Anterior cingulate cortex (tissue), 58 donors: ENCODE data around the gene NELFA.

ENCODE experiments used
- DNase-seq, 58 donors: peaks; one replicate each; lab custom pipeline; 2025; lab: John Stamatoyannopoulos, UW

The NELFA gene

DNA sequence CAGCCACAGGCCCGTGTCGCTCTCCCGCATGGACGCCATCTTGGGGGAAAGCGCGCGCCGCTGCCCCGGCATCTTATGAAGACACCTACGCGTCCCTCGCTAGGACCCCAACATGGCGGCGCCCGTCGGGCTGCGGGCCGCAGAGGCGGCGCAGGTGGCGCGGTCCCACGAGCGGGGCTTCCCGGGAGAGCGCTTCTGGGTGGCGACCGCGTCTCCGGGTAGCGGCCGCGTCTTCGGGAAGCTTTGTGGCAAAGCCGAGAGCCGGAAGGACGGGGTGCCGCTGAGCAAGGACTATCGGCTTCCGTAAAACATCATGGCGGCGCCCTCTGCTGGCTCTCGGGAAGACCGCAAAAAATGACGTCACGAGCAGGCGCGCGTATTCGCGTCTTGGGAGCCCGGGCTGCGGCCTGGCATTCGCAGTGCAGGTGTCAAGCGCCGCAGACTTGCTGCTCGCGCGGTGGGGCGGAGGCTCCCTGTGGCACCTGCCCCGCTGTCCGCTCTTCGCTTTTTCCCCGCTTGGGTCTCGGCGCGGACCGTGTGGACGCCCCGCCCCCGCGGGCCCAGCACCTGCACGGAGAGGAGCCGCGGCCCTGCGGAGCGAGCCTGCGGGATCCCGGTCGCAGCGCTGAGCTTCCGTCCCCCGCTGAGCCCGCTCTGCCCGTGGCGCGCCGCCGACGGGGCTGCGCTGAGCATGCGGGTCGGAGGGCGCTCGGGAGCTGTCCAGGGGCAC is at the start of gene NELFA:
Gene NELFA (minus strand): TSS at position 54 of the 730 bp plus-strand sequence. CDS start 15 bp downstream, at position 39.
- DNase-seq, result peak; percentile 65 to 99 (median 93)

DNA sequence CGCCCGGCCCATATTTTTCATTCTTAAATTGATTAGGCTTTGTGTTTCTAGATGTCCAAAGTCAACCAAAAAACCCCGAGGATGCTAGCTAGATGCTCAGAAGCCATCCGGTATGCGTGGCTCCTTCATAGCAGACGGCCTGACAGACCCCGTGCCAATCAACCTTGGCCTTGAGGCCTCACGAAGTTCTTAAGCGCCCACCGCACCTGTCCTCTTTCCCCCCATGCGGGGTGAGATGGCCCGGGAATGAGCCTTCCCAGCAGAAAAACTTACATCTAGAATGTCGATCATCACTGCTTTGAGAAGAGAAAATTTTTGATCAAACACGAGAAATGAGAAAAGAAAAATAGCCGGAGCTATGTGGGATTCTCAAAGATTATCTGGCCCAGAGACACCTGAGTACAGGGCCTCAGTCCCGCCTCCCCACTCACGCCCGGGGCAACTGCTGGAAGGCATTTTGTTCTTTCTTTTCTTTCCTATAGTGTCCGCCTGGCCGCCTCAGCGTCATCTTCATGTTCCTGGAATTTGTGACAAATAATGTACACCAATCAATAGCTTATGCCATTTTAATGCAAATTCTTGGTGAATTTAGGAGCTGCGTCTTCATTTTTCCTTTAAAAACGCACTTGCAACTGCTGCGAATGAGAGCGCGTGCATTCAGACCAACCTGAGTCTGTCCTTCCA is 48.8 kb upstream of the NELFA start:
- DNase-seq, result no peak

DNA sequence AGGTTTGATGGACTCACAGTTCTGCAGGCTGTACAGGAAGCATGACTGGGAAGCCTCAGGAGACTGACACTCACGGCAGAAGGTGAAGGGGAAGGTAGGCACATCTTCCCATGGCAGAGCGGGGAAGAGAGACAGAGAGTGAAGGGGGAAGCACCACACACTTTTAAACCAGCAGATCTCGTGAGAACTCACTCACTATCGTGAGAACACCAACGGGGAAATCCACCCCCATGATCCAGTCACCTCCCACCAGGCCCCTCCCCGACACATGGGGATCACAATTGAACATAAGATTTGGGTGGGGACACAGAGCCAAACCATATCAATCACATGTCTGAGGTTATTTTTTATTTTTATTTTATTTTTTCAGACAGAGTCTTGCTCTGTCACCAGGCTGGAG is 45.4 kb upstream of the NELFA start:
- no peak for DNase-seq

DNA sequence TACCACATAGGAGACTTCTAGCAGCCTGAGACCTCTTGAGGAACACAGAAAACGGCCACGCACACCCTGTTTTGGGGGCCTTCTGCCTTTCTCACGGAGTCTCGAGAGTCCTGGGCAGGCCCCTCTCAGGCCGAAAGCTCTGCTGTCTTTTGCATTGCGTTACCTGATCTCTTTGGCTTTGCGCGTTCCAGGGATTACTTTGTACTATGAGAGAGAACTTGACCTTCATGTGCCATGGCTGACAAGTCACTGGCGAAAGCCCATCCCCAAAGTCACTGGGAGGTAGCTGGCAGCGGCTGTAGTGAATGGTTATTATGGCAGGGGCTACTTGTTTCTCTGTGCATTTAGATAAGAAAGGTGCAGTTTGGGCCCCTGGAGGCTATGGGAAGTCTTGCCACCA is 42.3 kb upstream of the NELFA start:
- DNase-seq, result no peak

DNA sequence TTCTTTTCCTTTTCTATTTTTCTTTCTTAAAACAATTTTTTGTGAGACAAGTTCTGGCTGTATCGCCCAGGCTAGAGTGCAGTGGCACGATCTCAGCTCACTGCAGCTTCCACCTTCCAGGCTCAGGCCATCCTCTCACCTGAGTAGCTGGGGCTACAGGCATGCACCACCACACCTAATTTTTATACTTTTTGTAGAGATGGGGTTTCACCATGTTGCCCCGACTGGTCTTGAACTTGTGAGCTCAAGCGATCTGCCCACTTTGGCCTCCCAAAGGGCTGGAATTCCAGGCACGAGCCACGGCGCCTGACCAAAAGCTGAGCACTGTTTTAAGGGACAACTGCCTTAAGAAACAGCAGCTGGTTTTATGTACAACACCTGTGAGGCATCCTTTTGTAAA is 41.0 kb upstream of the NELFA start:
- no peak for DNase-seq

DNA sequence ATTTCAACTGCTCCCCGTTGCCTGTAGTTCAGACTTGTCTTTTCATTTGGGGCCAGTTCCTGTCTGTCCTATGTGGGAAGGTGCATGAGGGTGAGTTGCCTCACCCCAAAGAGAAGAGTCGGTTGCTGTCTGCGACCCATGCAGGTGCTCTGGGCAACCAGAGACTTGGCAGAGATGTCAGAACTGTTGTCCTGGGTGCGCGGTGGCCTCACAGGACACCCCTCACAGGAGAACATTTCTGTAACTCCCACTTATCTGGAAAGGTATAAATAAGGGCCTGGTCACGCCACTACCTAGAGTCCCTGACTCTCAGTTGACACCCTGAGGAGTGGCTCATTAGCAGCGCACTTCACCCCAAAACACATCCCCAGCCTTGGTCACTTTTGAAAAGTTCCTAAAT is 40.6 kb upstream of the NELFA start:
- DNase-seq, result no peak

DNA sequence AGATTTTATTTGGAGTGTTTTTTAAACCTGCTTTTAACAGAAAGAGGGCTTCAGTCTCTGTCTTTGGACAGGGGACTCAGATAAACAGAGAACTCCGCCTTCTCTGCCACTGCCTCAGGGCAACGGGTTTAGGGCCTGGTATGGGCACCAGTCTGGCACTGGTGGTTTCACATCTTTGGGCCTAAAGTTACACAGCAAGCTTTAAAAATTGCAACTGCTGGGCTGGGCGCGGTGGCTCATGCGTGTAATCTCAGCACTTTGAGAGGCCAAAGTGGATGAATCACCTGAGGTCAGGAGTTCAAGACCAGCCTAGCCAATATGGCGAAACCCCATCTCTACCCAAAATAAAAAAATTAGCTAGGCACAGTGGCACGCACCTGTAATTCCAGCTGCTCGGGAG is 40.1 kb upstream of the NELFA start:
- DNase-seq, result no peak

DNA sequence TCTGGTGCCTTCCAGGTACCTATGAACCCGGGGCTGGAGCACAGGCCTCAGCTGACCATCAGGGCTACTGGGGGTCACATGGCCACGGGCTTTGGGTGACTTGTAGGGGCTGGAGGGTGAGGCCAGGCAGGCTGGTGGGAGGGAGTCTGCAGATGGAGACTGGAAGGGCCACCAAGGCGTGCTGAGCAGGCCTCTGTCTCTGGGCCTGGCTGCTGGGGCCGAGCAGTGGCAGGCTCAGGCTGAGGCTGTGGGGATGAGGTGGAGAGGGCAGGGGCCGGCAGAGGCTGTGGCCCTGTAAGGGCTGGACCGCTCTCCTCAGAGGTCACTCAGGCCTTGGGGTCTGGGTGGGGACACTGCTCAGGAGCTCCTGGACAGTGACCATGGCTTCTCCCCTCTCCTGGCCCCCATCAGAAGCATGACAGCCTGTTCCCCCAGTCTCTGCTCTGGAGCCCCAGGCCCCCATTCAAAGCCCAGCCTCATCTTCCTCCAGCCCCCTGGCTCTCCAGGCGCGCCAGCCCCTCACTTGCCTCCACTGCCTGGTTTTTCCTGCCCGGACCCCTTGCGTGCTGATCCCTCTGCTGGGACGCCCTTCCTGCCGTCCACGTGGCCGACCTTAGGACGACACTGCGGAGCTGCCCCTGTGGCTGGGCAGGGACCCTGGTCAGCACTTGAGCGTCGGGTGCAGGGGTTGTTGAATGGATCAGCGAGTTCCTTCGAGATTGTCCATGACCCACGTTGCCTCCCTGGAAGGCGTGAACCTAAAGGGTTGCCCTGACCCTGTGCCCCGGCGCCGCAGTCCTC is 39.2 kb upstream of the NELFA start:
- DNase-seq, result no peak

DNA sequence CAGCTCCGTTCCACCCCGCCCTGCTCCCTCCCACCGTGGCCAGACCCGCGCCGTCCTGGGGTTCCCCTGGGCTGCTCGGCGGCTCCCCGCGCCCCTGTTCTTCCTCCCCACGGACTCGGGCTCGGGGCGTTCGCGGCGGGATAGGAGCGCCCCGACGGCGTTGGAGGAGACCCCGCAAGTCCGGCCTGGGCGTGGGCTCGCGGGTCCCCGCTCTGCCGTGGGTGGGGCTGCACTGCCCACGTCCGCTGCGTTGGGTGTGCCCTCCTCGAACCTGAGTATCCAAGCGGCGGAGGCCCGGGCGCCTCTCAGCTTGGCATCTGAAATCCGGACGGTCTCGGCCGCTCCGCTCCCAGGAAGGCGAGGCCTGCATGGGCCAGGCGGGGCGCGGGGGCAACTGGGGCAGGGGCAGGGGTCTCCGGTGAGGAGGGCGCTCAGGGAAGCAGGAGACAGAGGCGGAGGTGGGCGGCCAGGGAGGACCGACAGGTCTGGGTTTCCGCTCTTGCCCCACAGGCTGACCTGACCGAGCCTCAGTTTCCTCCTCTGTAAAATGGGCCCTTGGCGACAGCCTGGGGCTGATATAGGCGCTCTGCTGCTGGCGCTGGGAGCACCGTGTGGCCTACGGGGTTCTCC is 38.4 kb upstream of the NELFA start:
- no peak for DNase-seq

DNA sequence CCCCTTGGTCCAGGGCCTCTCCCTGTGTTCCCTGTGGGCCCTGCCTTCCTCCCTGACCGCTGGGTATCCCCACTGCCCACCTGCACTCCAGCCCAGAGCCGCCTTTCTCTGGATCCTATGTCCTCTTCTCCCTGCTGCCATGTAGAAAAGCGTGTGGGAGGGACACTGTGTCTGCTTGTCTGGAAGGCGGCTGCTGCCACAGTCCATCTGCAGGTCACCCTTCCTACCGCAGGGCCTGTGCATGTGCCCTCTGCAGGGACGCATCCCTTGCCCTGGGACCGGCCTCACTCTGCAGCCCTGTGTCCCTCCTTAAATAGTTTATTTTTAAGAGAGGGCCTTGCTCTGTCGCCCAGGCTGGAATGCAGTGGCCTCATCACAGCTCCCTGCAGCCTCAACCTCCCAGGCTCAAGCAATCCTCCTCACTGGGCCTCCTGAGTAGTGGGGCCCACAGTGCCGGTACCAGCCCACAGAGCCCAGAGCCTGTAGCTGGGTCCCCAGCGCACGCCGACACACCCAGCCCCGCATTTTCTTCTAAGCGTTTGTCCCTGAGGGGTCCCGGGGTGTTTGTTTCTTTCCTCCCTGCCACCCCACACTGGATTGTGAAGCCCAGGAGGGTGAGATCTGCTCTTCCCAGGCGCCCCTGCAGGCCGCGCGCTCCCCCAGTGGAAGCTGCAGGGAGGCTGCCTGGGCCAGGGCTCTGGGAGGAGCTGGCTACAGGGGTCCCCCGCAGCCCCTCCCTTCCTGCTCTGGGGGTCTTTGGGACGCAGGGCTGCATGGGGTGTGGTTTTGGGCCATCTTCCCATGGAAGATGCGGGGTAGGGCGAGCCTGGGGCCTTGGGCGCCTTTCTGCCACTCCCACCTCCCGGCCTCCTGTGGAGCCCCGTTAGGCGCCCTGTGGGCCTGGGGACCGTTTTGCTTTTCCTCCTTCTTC is 37.5 kb upstream of the NELFA start:
- DNase-seq, result no peak

DNA sequence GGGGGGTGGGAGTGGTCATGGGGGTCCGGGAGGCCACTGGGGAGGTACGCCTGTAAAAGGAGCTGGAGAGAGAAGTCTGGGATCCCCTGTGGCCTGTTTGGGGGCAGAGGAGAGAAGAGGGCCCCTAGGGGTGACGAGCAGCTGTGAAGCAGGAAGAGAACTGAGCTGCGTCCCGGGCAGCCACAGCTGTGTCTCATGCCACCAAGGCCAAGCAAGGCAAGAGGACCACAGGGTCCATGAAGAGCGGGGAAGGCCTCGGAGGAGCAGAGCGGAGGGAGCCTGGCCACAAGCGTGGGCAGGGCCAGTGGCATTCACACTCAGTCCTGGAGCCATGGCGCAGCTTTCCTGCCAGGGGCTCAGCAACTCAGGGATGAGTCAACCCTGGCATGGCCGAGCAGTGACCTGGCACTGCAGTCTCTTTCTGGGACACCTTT is 36.8 kb upstream of the NELFA start:
- DNase-seq, result no peak

DNA sequence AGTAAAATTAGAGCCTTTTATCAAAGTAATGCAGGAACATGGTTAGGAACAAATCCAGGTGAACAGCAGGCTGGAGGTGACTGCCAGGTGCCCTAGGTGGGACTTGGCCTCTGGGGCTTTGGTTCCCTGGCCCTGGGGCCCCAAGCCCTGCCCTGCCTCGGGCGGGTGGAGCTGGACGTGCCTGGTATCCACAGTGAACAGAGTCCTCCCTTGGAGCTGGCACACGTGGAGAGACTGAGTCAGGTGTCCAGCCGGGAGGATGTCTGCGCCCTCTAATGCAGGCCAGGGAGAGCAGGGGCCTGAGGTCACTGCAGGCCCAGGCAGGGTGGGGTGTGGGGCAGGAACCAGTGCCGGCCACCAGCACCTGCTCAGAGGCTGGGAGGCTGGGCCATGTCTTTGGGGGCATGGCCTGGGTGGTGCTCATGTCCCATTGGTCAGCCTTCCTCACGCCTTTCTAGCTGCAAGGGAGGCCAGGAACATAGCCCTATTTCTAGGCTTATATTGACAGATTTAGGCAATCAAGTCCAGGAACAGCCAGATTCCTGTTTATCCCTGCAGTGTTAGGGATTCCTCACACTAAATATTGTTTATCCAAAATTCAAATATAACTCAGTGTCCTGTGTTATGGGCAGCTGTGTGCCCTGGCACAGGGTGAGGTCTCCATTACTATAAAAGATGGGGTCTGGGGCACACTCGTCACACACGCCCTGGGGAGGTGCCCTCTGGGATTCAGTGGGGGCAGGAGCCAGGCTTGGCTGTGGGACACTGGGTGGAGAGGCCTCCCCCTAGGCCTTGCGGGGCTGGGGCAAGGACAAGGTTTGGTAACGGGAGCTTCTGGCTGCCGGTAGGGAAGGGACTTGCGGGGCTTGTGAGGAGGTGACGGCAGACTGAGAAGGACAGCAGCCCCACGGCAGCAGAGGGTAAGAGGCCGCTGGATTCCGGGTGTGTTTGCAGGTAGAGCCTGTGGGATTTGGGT is 36.1 kb upstream of the NELFA start:
- no peak for DNase-seq

DNA sequence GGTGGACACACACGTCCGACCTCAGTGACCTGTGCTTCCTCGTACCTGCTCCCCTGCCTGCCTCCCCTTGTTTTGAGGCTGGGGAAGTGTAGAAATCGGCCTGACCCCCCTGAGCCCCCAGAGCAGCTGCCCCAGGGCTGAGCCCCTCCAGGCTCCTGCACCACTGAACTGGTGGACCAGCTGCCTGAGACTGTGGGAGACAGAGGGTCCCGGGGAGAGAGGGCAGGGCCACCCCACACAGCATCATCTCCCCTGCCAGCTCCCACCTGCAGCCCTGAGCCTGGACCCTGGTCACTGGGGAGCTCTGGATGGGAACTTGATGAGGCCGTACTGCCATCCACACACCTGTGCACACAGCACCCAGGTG is 35.3 kb upstream of the NELFA start:
- no peak for DNase-seq

DNA sequence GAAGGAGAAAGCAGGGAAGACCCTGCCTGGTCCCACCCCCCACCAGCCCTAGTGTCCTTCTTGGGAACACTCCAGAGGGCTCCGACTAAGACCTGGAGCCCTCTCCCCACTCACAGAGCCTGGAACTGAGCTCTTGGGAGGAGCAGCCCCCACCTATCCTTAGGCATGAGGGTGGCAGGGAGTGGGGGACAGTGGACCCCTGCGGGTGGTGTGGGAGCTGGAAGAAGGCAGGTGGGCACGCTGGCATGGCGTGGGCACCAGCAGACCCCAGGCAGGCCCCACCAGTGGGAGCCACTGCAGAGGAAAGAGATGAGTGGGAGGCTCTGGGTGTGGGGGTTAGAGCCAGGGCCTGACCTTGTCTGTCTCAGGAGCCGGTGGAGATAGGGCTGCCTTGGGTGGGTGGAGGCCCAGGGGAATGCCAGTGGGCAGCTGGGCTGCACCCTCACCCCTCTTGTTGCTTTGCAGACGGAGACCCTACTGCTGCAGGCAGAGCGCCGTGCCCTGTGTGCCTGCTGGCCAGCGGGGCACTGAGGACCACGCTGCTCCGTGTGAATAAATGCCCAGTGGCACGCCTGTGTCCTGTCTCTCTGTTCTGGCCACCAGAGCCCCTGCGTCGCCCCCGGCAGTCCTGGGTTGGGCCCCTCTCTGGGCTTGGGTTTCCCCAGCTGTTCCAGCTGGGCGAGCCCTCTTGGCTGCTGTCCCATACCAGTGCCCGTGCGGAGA is 34.8 kb upstream of the NELFA start:
- DNase-seq, result no peak

DNA sequence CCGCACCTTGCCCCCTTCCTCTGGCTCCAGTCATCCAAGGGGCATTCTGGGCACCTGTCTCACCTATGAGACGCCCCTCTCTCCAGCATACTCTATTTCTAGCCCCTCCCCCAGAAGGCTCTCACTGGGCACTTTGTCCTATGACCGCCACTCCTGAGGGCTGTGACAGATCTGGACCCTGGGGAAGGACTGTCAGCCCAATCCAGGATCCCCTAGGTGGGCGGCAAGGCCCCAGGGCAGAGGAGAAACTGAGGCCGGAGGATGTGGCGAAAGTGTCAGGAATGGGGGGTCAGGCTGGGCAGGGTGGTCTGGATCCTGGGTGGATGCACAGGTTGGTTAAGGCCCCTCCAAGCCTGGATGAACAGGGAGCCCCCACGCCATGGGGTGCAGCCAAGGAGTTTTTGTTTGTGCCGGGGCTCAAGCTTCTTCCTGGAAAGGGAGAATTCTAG is 34.2 kb upstream of the NELFA start:
- DNase-seq, result no peak

DNA sequence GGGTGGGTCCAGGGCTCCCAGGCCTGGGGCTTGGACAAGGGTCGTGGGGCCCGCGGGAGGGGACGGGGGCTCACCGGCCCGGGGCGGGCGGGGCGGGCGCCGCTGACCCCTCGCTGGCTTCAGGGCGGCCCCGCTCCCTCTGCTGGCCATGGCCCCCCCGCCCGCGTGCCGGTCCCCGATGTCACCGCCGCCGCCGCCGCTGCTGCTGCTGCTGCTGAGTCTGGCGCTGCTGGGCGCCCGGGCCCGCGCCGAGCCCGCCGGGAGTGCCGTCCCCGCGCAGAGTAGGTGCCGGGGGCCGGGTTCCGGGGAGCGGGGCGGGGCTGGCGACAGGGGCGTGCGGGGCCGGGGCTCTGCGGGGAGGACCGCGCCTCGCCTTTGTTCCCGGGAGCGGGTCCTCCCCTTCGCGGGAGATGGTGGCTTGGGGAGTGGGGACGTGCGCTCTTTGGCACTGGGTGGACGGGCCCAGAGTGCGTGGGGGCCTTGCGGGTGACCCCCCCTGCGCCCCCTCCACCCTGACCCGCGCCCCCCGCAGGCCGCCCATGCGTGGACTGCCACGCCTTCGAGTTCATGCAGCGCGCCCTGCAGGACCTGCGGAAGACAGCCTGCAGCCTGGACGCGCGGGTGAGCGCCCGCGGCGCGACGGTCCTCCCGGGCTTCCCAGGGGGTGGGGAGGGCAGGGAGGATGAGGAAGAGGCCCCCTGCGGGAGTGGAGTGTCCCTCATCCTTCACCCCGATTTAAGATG is 33.6 kb upstream of the NELFA start:
- DNase-seq, result peak in 10 of 58 donors; percentile 43 to 68 (median 54)
